ENCODE results near the gene TUG1. TPM values are rescaled to one million over a fixed set of nuclear protein-coding genes. Genes with fewer than 3 reads are reported as not detected.

The TUG1 gene
- total and polyA plus RNA-seq, 7 donors, result 10.9 to 38.5 (median 26.4) TPM

- Histone ChIP-seq H3K27ac (no peak overlapping the region), H3K4me3 (no peak overlapping the region), H3K27me3 (ENCODE audit: insufficient read depth in 3 of 3, low read length in 2 of 3) (no peaks in the 10 kb centered on the region), H3K36me3 (ENCODE audit: insufficient read depth in 1 of 2, low read depth in 1 of 2) (peaks cover 11 to 99% of the 10 kb centered on the region in 2 donors), H3K9me3 (no peaks in the 10 kb centered on the region), H3K4me1 (peaks cover 8% of the 10 kb centered on the region)
- ATAC-seq (no peak), DNase-seq (no peak)
- no peak for TF ChIP-seq CTCF (IDR thresholded peaks at IDR 0.05)
- intact Hi-C loops (cut with DNase I), result loop anchor here in 1 of 2 donors (10.0 kb wide), 1 partner anchor 291 kb away; no protein-coding TSS in a partner anchor
- WGBS, 3 donors, result 57 to 70% (median 66%) methylated on average over 3 of the region's 3 CpGs
Observed at GRCh38 chr22:30943368-30943767, 25.7 kb upstream of the TUG1 start.

- no peak for DNase-seq
- Histone ChIP-seq H3K4me1 (peaks cover 8% of the 10 kb centered on the region), H3K27me3 (ENCODE audit: insufficient read depth in 3 of 3, low read length in 2 of 3) (no peaks in the 10 kb centered on the region), H3K27ac (no peak overlapping the region), H3K4me3 (no peak overlapping the region), H3K9me3 (no peaks in the 10 kb centered on the region), H3K36me3 (ENCODE audit: insufficient read depth in 1 of 2, low read depth in 1 of 2) (peaks cover 11 to 99% of the 10 kb centered on the region in 2 donors)
- TF ChIP-seq CTCF (IDR thresholded peaks at IDR 0.05), result no peak
- intact Hi-C loops (cut with DNase I), result loop anchor here (5.0 to 10.0 kb wide), 3 partner anchors 137 to 290 kb away; partner anchors contain the start of gene SMTN (in 1 of the 2)
- no peak for ATAC-seq
- 95 to 97% (median 96%) methylated on average over 4 of the region's 4 CpGs for WGBS, 3 donors
Observed at GRCh38 chr22:30944986-30945385, 24.1 kb upstream of the TUG1 start.

- peaks cover 11 to 99% of the 10 kb centered on the region in 2 donors for H3K36me3 ChIP-seq (ENCODE audit: insufficient read depth in 1 of 2, low read depth in 1 of 2)
- no peak for DNase-seq
- no peak for ATAC-seq
- no peak overlapping the region for H3K4me3 ChIP-seq
- no peaks in the 10 kb centered on the region for H3K27me3 ChIP-seq (ENCODE audit: insufficient read depth in 3 of 3, low read length in 2 of 3)
- intact Hi-C loops (cut with DNase I), result loop anchor here (5.0 to 10.0 kb wide), 3 partner anchors 137 to 289 kb away; partner anchors contain the start of gene SMTN (in 1 of the 2)
- TF ChIP-seq CTCF (IDR thresholded peaks at IDR 0.05), result no peak
- peaks cover 8% of the 10 kb centered on the region for H3K4me1 ChIP-seq
- H3K9me3 ChIP-seq, result no peaks in the 10 kb centered on the region
- no peak overlapping the region for H3K27ac ChIP-seq
- WGBS, 3 donors, result 86 to 94% (median 94%) methylated on average over 2 of the region's 2 CpGs
Observed at GRCh38 chr22:30945653-30946052, 23.4 kb upstream of the TUG1 start.

GRCh38 chr22:30946354-30946753, 22.7 kb upstream of the TUG1 start:
- Histone ChIP-seq H3K27ac (no peak overlapping the region), H3K36me3 (ENCODE audit: insufficient read depth in 1 of 2, low read depth in 1 of 2) (peaks cover 13 to 99% of the 10 kb centered on the region in 2 donors), H3K4me3 (no peak overlapping the region), H3K9me3 (no peaks in the 10 kb centered on the region), H3K27me3 (ENCODE audit: insufficient read depth in 3 of 3, low read length in 2 of 3) (no peaks in the 10 kb centered on the region), H3K4me1 (peaks cover 8% of the 10 kb centered on the region)
- ATAC-seq (no peak), DNase-seq (no peak)
- intact Hi-C loops (cut with DNase I), result loop anchor here (5.0 to 10.0 kb wide), 3 partner anchors 136 to 288 kb away; partner anchors contain the start of gene SMTN (in 1 of the 2)
- TF ChIP-seq CTCF (IDR thresholded peaks at IDR 0.05), result no peak
- 68 to 75% (median 69%) methylated on average over 7 of the region's 7 CpGs for WGBS, 3 donors
